VCaP (cell line): ENCODE data around the gene AHCY.

Experiments
- H3K27ac ChIP-seq: fragments of 450-650 bp; 2 replicates; pipeline ENCODE4 v1.5.1; 2017
- CTCF ChIP-seq: fragments of 450-650 bp; conservative IDR thresholded peaks from 2 replicates; pipeline ENCODE4 v1.5.1; 2017; ENCODE audit warnings: mild to moderate bottlenecking, moderate library complexity

Gene AHCY

GRCh38 chr20:34305333-34306230 lies 2.4 kb upstream of the AHCY start:
- no peak for TF ChIP-seq CTCF
- H3K27ac ChIP-seq: no peak overlapping the region

GRCh38 chr20:34302312-34302722 lies 838 bp downstream of the AHCY start:
- TF ChIP-seq CTCF: no peak
- H3K27ac ChIP-seq: peak overlapping the region; percentile 94

GRCh38 chr20:34301587-34302311 lies 1.4 kb downstream of the AHCY start:
- peak overlapping the region; percentile 94 for H3K27ac ChIP-seq
- no peak for TF ChIP-seq CTCF

- no peak for TF ChIP-seq CTCF
- peak overlapping the region; percentile 94 for H3K27ac ChIP-seq
Observed at GRCh38 chr20:34300809-34301586, 2.2 kb downstream of the AHCY start.

GRCh38 chr20:34300256-34300806 lies 2.8 kb downstream of the AHCY start:
- no peak for TF ChIP-seq CTCF
- peak overlapping the region; percentile 94 for H3K27ac ChIP-seq

- peak overlapping the region; percentile 94; the same call in 1 of the 2 replicates for H3K27ac ChIP-seq
- no peak for TF ChIP-seq CTCF
Observed at GRCh38 chr20:34299556-34300255, 3.4 kb downstream of the AHCY start.
